ENCODE measurements around the gene F2.

GRCh38 chr11:46755962-46756361, 36.9 kb downstream of the F2 start:
- TF ChIP-seq POLR2AphosphoS5 (IDR thresholded peaks at IDR 0.05) (no peak), CTCF (IDR thresholded peaks at IDR 0.05) (no peak)
